HEK293 (cell line): ENCODE measurements around the gene SLC2A4.

Experiments
- CTCF ChIA-PET: fragments of 350-600 bp; formaldehyde crosslinking; extraction: SDS; loops from one replicate; lab custom pipeline; 2021; ENCODE audit warnings: antibody characterized with exemption; lab: Yijun Ruan, JAX
- POLR2A ChIA-PET: fragments of 300-600 bp; formaldehyde crosslinking; extraction: SDS; loops from one replicate; lab custom pipeline; 2020; ENCODE audit warnings: antibody characterized with exemption, inconsistent platforms; lab: Yijun Ruan, JAX
- H3K27ac ChIP-seq: fragments of 200-500 bp; sonication (Bioruptor generic); 2 replicates; pipeline ENCODE4 v1.5.1; 2014; ENCODE audit warnings: low read depth, low read length, control low read depth, inconsistent platforms; ENCODE audit errors: extremely low read depth
- H3K36me3 ChIP-seq, 2 experiments: fragments of 200-500 bp in 1 of 2; sonication (Bioruptor generic) in 1 of 2; 1 replicate in 1 of 2; 2 replicates in 1 of 2; pipeline ENCODE4 v1.5.1; 2014 to 2017; ENCODE audit warnings: inconsistent platforms in 2 of 2, low read length in 2 of 2; ENCODE audit not compliant: control insufficient read depth in 2 of 2, insufficient read depth in 1 of 2
- H3K4me1 ChIP-seq: fragments of 200-500 bp; sonication (Bioruptor generic); 2 replicates; pipeline ENCODE4 v1.5.1; 2014; ENCODE audit warnings: mild to moderate bottlenecking, low read length, inconsistent platforms; ENCODE audit not compliant: control insufficient read depth, insufficient read depth
- H3K4me3 ChIP-seq: 2 replicates; pipeline ENCODE4 v1.5.1; 2011; ENCODE audit warnings: low read depth, mild to moderate bottlenecking, control low read depth, low read length, moderate library complexity
- H3K9me3 ChIP-seq: fragments of 200-500 bp; sonication (Bioruptor generic); 2 replicates; pipeline ENCODE4 v1.5.1; 2014; ENCODE audit warnings: low read depth, low read length, inconsistent platforms; ENCODE audit not compliant: control insufficient read depth, insufficient read depth
- GFI1B ChIP-seq: fragments of 450-650 bp; formaldehyde crosslinking; IDR thresholded peaks from 2 replicates; pipeline ENCODE4 v1.5.1; 2016; ENCODE audit warnings: missing biosample characterization, missing genetic modification characterization
- GLIS1 ChIP-seq: fragments of 450-650 bp; formaldehyde crosslinking; IDR thresholded peaks from 2 replicates; pipeline ENCODE4 v1.5.1; 2016; ENCODE audit warnings: missing biosample characterization, missing genetic modification characterization
- KLF17 ChIP-seq: fragments of 450-650 bp; formaldehyde crosslinking; IDR thresholded peaks from 2 replicates; pipeline ENCODE4 v1.5.1; 2016; ENCODE audit warnings: missing biosample characterization, missing genetic modification characterization
- KLF7 ChIP-seq: fragments of 450-650 bp; formaldehyde crosslinking; IDR thresholded peaks from 2 replicates; pipeline ENCODE4 v1.5.1; 2016; ENCODE audit warnings: missing biosample characterization, missing genetic modification characterization, borderline replicate concordance
- OSR2 ChIP-seq: fragments of 450-650 bp; formaldehyde crosslinking; IDR thresholded peaks from 2 replicates; pipeline ENCODE4 v1.5.1; 2016; ENCODE audit warnings: missing biosample characterization, missing genetic modification characterization
- PATZ1 ChIP-seq: fragments of 450-650 bp; formaldehyde crosslinking; IDR thresholded peaks from 2 replicates; pipeline ENCODE4 v1.5.1; 2016; ENCODE audit warnings: missing biosample characterization, missing genetic modification characterization
- SP2 ChIP-seq: fragments of 450-650 bp; formaldehyde crosslinking; IDR thresholded peaks from 2 replicates; pipeline ENCODE4 v1.5.1; 2016; ENCODE audit warnings: missing biosample characterization, missing genetic modification characterization
- SP3 ChIP-seq: fragments of 450-650 bp; formaldehyde crosslinking; IDR thresholded peaks from 2 replicates; pipeline ENCODE4 v1.5.1; 2016; ENCODE audit warnings: missing biosample characterization, missing genetic modification characterization
- ZBTB17 ChIP-seq: fragments of 450-650 bp; formaldehyde crosslinking; IDR thresholded peaks from 2 replicates; pipeline ENCODE4 v1.5.1; 2016; ENCODE audit warnings: missing biosample characterization, missing genetic modification characterization
- ZBTB26 ChIP-seq: fragments of 450-650 bp; formaldehyde crosslinking; optimal IDR thresholded peaks from 2 replicates; pipeline ENCODE3; 2016; ENCODE audit warnings: missing biosample characterization, mild to moderate bottlenecking, missing genetic modification characterization
- ZFHX2 ChIP-seq: fragments of 450-650 bp; formaldehyde crosslinking; conservative IDR thresholded peaks from 2 replicates; pipeline ENCODE4 v1.5.1; 2016; ENCODE audit warnings: missing biosample characterization, missing genetic modification characterization
- ZNF2 ChIP-seq: fragments of 450-650 bp; formaldehyde crosslinking; IDR thresholded peaks from 2 replicates; pipeline ENCODE4 v1.5.1; 2016; ENCODE audit warnings: missing biosample characterization, missing genetic modification characterization
- ZNF202 ChIP-seq: fragments of 450-650 bp; formaldehyde crosslinking; IDR thresholded peaks from 2 replicates; pipeline ENCODE4 v1.5.1; 2016; ENCODE audit warnings: missing biosample characterization, missing genetic modification characterization, borderline replicate concordance
- ZNF223 ChIP-seq: fragments of 450-650 bp; formaldehyde crosslinking; IDR thresholded peaks from 2 replicates; pipeline ENCODE4 v1.5.1; 2016; ENCODE audit warnings: missing biosample characterization, missing genetic modification characterization
- ZNF239 ChIP-seq: fragments of 450-650 bp; formaldehyde crosslinking; IDR thresholded peaks from 2 replicates; pipeline ENCODE4 v1.5.1; 2016; ENCODE audit warnings: missing biosample characterization, missing genetic modification characterization
- ZNF274 ChIP-seq, 2 experiments: fragments of 200-500 bp in 1 of 2; fragments of 450-650 bp in 1 of 2; sonication (Bioruptor generic) in 1 of 2; formaldehyde crosslinking in 1 of 2; IDR thresholded peaks; 2 replicates each; pipeline versions ENCODE4 v1.5.1 to v1.6.1; 2014 to 2016; ENCODE audit warnings: borderline replicate concordance in 1 of 2, inconsistent platforms in 1 of 2, low read length in 1 of 2, missing biosample characterization in 1 of 2, missing genetic modification characterization in 1 of 2
- ZNF426 ChIP-seq: fragments of 450-650 bp; formaldehyde crosslinking; IDR thresholded peaks from 2 replicates; pipeline ENCODE4 v1.5.1; 2017; ENCODE audit warnings: missing biosample characterization, missing genetic modification characterization, mild to moderate bottlenecking, inconsistent platforms, moderate library complexity
- ZNF558 ChIP-seq: fragments of 450-650 bp; formaldehyde crosslinking; IDR thresholded peaks from 2 replicates; pipeline ENCODE4 v1.5.1; 2016; ENCODE audit warnings: missing biosample characterization, missing genetic modification characterization
- ZNF629 ChIP-seq: fragments of 450-650 bp; formaldehyde crosslinking; IDR thresholded peaks from 2 replicates; pipeline ENCODE4 v1.5.1; 2017; ENCODE audit warnings: missing biosample characterization, missing genetic modification characterization
- ZNF747 ChIP-seq: fragments of 450-650 bp; formaldehyde crosslinking; IDR thresholded peaks from 2 replicates; pipeline ENCODE4 v1.5.1; 2016; ENCODE audit warnings: missing biosample characterization, missing genetic modification characterization
- ZNF776 ChIP-seq: fragments of 450-650 bp; formaldehyde crosslinking; IDR thresholded peaks from 2 replicates; pipeline ENCODE4 v1.5.0; 2017; ENCODE audit warnings: missing biosample characterization, missing genetic modification characterization, borderline replicate concordance
- ZNF792 ChIP-seq: fragments of 450-650 bp; formaldehyde crosslinking; IDR thresholded peaks from 2 replicates; pipeline ENCODE4 v1.5.1; 2016; ENCODE audit warnings: missing biosample characterization, missing genetic modification characterization

Gene SLC2A4

GRCh38 chr17:7261379-7262191, 19.9 kb upstream of the SLC2A4 start:
- no peak for TF ChIP-seq ZNF274 (IDR thresholded peaks at IDR 0.05; ENCODE audit: low read length)
- TF ChIP-seq ZNF274 (tag by site-specific recombination; IDR thresholded peaks at IDR 0.05; ENCODE audit: borderline replicate concordance), result no peak
- TF ChIP-seq ZNF747 (tag by site-specific recombination), result no peak
- TF ChIP-seq ZNF223 (tag by site-specific recombination), result peak; percentile 55; the same call in 1 of the 2 replicates
- Histone ChIP-seq H3K4me1 (peaks cover 18% of the 10 kb centered on the region), H3K36me3 (peaks cover 16 to 40% of the 10 kb centered on the region in 2 experiments; a peak in 2 of 3 replicates), H3K9me3 (no peaks in the 10 kb centered on the region), H3K4me3 (peak overlapping the region; percentile 40), H3K27ac (peak overlapping the region; percentile 41; the same call in 1 of the 2 replicates)
- ChIA-PET POLR2A (interaction anchor here (1.0 kb wide), 1 partner anchor 37 kb away, joined by 3 read pairs; no protein-coding TSS in a partner anchor), CTCF (interaction anchor here (0.6 kb wide), 1 partner anchor 35 kb away, joined by 3 read pairs; no protein-coding TSS in a partner anchor)

GRCh38 chr17:7262192-7262934, 19.2 kb upstream of the SLC2A4 start, which contains the start of gene CLDN7:
CLDN7 (minus strand) TSS chr17:7262478; CDS start chr17:7262043, 435 bp downstream.
- no peaks in the 10 kb centered on the region for H3K9me3 ChIP-seq
- ChIA-PET CTCF (no interaction called here), POLR2A (interaction anchor here (1.0 to 1.2 kb wide), 2 partner anchors 28 to 38 kb away, joined by 3 read pairs; partner anchors contain the start of gene DVL2)
- peaks cover 18% of the 10 kb centered on the region for H3K4me1 ChIP-seq
- H3K36me3 ChIP-seq, result peaks cover 8 to 32% of the 10 kb centered on the region in 2 experiments; a peak in 2 of 3 replicates
- peak within 1 kb of the TSS; percentile 80 for H3K27ac ChIP-seq
- TF ChIP-seq ZNF776 (tag by site-specific recombination) (no peak), ZNF202 (tag by site-specific recombination) (no peak)
- peak within 1 kb of the TSS; percentile 40 for H3K4me3 ChIP-seq

GRCh38 chr17:7262935-7263800, 18.4 kb upstream of the SLC2A4 start:
- H3K4me3 ChIP-seq, result peak overlapping the region; percentile 40
- ChIA-PET POLR2A (interaction anchor here (1.2 to 2.1 kb wide), 6 partner anchors 9 to 227 kb away, joined by 3 to 13 read pairs (median 6); partner anchors contain the start of genes ACADVL, CTDNEP1, DLG4 and DVL2), CTCF (interaction anchor here (0.5 to 3.1 kb wide), 8 partner anchors 17 to 1659 kb away, joined by 3 to 24 read pairs (median 4); no protein-coding TSS in a partner anchor)
- peaks cover 2 to 24% of the 10 kb centered on the region in 2 experiments; a peak in 2 of 3 replicates for H3K36me3 ChIP-seq
- peak overlapping the region; percentile 80 for H3K27ac ChIP-seq
- H3K4me1 ChIP-seq, result peaks cover 18% of the 10 kb centered on the region
- no peaks in the 10 kb centered on the region for H3K9me3 ChIP-seq
- TF ChIP-seq ZNF426 (tag by site-specific recombination), result no peak
- no peak for TF ChIP-seq ZNF558
- no peak for TF ChIP-seq ZNF239 (tag by site-specific recombination)
- peak; percentile 83 for TF ChIP-seq KLF17 (tag by site-specific recombination)
- peak; percentile 31 for TF ChIP-seq GLIS1 (tag by site-specific recombination)
- TF ChIP-seq ZNF2, result 0 out of 2 replicates have a peak, but pooled peaks have one; percentile 34
- peak; percentile 19; the same call in 1 of the 2 replicates for TF ChIP-seq PATZ1 (tag by site-specific recombination)
- peak; percentile 45 for TF ChIP-seq SP2 (tag by site-specific recombination)
- TF ChIP-seq ZNF629 (tag by site-specific recombination), result peak; percentile 65
- peak; percentile 23; the same call in 1 of the 2 replicates for TF ChIP-seq SP3
- TF ChIP-seq ZBTB17 (tag by site-specific recombination), result peak; percentile 93
- TF ChIP-seq GFI1B, result no peak
- TF ChIP-seq OSR2 (tag by site-specific recombination), result no peak
- peak; percentile 17 for TF ChIP-seq ZBTB26 (tag by site-specific recombination)
- no peak for TF ChIP-seq ZFHX2 (tag by site-specific recombination)
- TF ChIP-seq KLF7 (tag by site-specific recombination), result peak; percentile 68; the same call in 1 of the 2 replicates
- no peak for TF ChIP-seq ZNF792 (tag by site-specific recombination)
